Osteoblast (primary cell): ENCODE results near the gene PRKN. TPM values are rescaled to one million over a fixed set of nuclear protein-coding genes. Genes with fewer than 3 reads are reported as not detected.

Experiments used
- DNase-seq: peaks from one replicate; pipeline ENCODE4 v3.0.0; 2011; ENCODE audit warnings: low spot score, mixed read lengths; ENCODE audit not compliant: insufficient read length; ENCODE audit errors: missing footprints
- H2AFZ ChIP-seq: 2 replicates; pipeline ENCODE4 v1.6.0; 2011; ENCODE audit warnings: mild to moderate bottlenecking, low read length
- H3K27ac ChIP-seq: 2 replicates; pipeline ENCODE4 v1.5.1; 2011; ENCODE audit warnings: mild to moderate bottlenecking, low read depth, low read length, moderate library complexity
- H3K27me3 ChIP-seq: 2 replicates; pipeline ENCODE4 v1.6.0; 2012; ENCODE audit warnings: mild to moderate bottlenecking, control low read depth, inconsistent platforms, low read length, moderate library complexity; ENCODE audit not compliant: insufficient read depth
- H3K36me3 ChIP-seq: 2 replicates; pipeline ENCODE4 v1.5.1; 2011; ENCODE audit warnings: mild to moderate bottlenecking, low read length, control low read depth, moderate library complexity; ENCODE audit not compliant: insufficient read depth
- H3K4me1 ChIP-seq: 2 replicates; pipeline ENCODE4 v1.5.1; 2011; ENCODE audit warnings: mild to moderate bottlenecking, low read length, control low read depth, moderate library complexity; ENCODE audit not compliant: insufficient read depth
- H3K4me2 ChIP-seq: 2 replicates; pipeline ENCODE4 v1.6.0; 2011; ENCODE audit warnings: mild to moderate bottlenecking, low read length; ENCODE audit not compliant: insufficient read depth
- H3K4me3 ChIP-seq: fragments of 200-600 bp; sonication (generic); 3 replicates; pipeline ENCODE4 v1.5.1; 2012; ENCODE audit warnings: mild to moderate bottlenecking, low read length, inconsistent platforms; ENCODE audit not compliant: insufficient read depth
- H3K79me2 ChIP-seq: 2 replicates; pipeline ENCODE4 v1.6.0; 2012; ENCODE audit warnings: mild to moderate bottlenecking, low read length, control low read depth, inconsistent platforms; ENCODE audit not compliant: insufficient read depth
- H3K9me3 ChIP-seq: 2 replicates; pipeline ENCODE4 v1.5.1; 2011; ENCODE audit warnings: low read depth, low read length, control low read depth
- H4K20me1 ChIP-seq: 2 replicates; pipeline ENCODE4 v1.6.0; 2012; ENCODE audit warnings: mild to moderate bottlenecking, low read length, control low read depth; ENCODE audit not compliant: insufficient read depth
- total RNA-seq: library from RNA; depleted of rRNA; stranded (reverse); fragments of >200 nt; gene quantifications from 2 replicates; pipeline ENCODE4 v1.2.3, GENCODE V29; 2012
- TF ChIP-seq, protein P1 (sequence below): IDR thresholded peaks from 2 replicates; pipeline ENCODE4 v1.5.1; 2011; ENCODE audit warnings: mild to moderate bottlenecking, low read depth, low read length, moderate library complexity; ENCODE audit errors: extremely low read depth

The PRKN gene
- total RNA-seq, 1 donor = 2.9 TPM

- Histone ChIP-seq H4K20me1 (no peaks in the 10 kb centered on the region), H3K4me2 (no peak overlapping the region), H3K4me1 (no peaks in the 10 kb centered on the region), H3K36me3 (no peaks in the 10 kb centered on the region), H3K27ac (no peak overlapping the region), H3K9me3 (peaks cover 4% of the 10 kb centered on the region), H3K4me3 (no peak overlapping the region), H3K79me2 (no peaks in the 10 kb centered on the region), H3K27me3 (no peaks in the 10 kb centered on the region), H2AFZ (no peak overlapping the region)
- no peak for DNase-seq
- TF ChIP-seq, protein P1, sequence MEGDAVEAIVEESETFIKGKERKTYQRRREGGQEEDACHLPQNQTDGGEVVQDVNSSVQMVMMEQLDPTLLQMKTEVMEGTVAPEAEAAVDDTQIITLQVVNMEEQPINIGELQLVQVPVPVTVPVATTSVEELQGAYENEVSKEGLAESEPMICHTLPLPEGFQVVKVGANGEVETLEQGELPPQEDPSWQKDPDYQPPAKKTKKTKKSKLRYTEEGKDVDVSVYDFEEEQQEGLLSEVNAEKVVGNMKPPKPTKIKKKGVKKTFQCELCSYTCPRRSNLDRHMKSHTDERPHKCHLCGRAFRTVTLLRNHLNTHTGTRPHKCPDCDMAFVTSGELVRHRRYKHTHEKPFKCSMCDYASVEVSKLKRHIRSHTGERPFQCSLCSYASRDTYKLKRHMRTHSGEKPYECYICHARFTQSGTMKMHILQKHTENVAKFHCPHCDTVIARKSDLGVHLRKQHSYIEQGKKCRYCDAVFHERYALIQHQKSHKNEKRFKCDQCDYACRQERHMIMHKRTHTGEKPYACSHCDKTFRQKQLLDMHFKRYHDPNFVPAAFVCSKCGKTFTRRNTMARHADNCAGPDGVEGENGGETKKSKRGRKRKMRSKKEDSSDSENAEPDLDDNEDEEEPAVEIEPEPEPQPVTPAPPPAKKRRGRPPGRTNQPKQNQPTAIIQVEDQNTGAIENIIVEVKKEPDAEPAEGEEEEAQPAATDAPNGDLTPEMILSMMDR = no peak
Observed at GRCh38 chr6:162371121-162371520, 356.4 kb downstream of the PRKN start.

- DNase-seq = no peak
- no peak overlapping the region for H2AFZ ChIP-seq
- TF ChIP-seq, protein P1 = no peak
- H3K79me2 ChIP-seq = no peaks in the 10 kb centered on the region
- H3K36me3 ChIP-seq = no peaks in the 10 kb centered on the region
- H3K4me3 ChIP-seq = no peak overlapping the region
- H3K27ac ChIP-seq = no peak overlapping the region
- H3K27me3 ChIP-seq = no peaks in the 10 kb centered on the region
- H4K20me1 ChIP-seq = no peaks in the 10 kb centered on the region
- no peaks in the 10 kb centered on the region for H3K4me1 ChIP-seq
- no peak overlapping the region for H3K4me2 ChIP-seq
- H3K9me3 ChIP-seq = peaks cover 4% of the 10 kb centered on the region
Observed at GRCh38 chr6:162369091-162369490, 358.5 kb downstream of the PRKN start.

- TF ChIP-seq, protein P1 = no peak
- H3K4me2 ChIP-seq = no peak overlapping the region
- DNase-seq = no peak
- H3K27me3 ChIP-seq = no peaks in the 10 kb centered on the region
- no peak overlapping the region for H3K27ac ChIP-seq
- H4K20me1 ChIP-seq = no peaks in the 10 kb centered on the region
- no peak overlapping the region for H2AFZ ChIP-seq
- no peaks in the 10 kb centered on the region for H3K9me3 ChIP-seq
- no peaks in the 10 kb centered on the region for H3K36me3 ChIP-seq
- H3K79me2 ChIP-seq = no peaks in the 10 kb centered on the region
- no peaks in the 10 kb centered on the region for H3K4me1 ChIP-seq
- H3K4me3 ChIP-seq = no peak overlapping the region
Observed at GRCh38 chr6:162364488-162364887, 363.1 kb downstream of the PRKN start.

DNA sequence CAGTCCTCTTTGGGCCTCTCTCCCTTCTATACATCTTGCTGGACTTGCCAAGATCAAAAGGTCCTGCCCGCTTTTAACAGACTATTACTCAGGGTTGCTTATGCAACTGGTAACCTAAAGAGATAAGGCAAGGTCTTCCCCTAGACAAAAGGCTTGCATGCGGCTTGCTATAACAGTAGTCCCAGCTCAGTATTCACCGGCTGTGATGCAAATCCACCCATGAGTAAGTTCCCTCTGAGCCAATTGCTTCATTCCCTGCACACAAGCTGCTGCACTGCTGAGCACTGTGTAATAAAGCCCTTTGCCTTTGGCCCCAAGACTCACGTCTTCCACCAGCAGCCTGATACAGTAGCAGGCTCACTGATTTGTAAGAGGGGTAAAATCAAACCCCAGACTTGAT lies 363.8 kb downstream of the PRKN start:
- Histone ChIP-seq H3K9me3 (no peaks in the 10 kb centered on the region), H4K20me1 (no peaks in the 10 kb centered on the region), H3K4me2 (no peak overlapping the region), H2AFZ (no peak overlapping the region), H3K27ac (no peak overlapping the region), H3K4me1 (no peaks in the 10 kb centered on the region), H3K4me3 (no peak overlapping the region), H3K36me3 (no peaks in the 10 kb centered on the region), H3K27me3 (no peaks in the 10 kb centered on the region), H3K79me2 (no peaks in the 10 kb centered on the region)
- TF ChIP-seq, protein P1 = no peak
- DNase-seq = no peak
